Chondrocyte (in vitro differentiated cells): ENCODE data around the gene RGS18. TPM values are rescaled to one million over a fixed set of nuclear protein-coding genes. Genes with fewer than 3 reads are reported as not detected.
"Not testable (repeated sequence)": the region's sequence is repeated elsewhere in the genome, so short reads cannot be mapped to it uniquely, and the experiment has no call there.

Source experiments
- DNase-seq: peaks from one replicate; pipeline ENCODE4 v3.0.0; 2021; ENCODE audit warnings: mixed read lengths, low spot score
- H3K27ac Mint-ChIP-seq: one replicate; pipeline ENCODE4 v1.8.0; 2021; ENCODE audit warnings: mild to moderate bottlenecking, moderate library complexity, mixed read lengths; ENCODE audit not compliant: unreplicated experiment
- H3K27me3 Mint-ChIP-seq: 2 replicates; pipeline ENCODE4 v1.8.0; 2021; ENCODE audit warnings: low read depth, mixed read lengths
- H3K36me3 Mint-ChIP-seq: 2 replicates; pipeline ENCODE4 v1.8.0; 2021; ENCODE audit warnings: low read depth, mixed read lengths
- H3K4me1 Mint-ChIP-seq: 2 replicates; pipeline ENCODE4 v1.8.0; 2021; ENCODE audit warnings: low read depth, mild to moderate bottlenecking, mixed read lengths
- H3K4me3 Mint-ChIP-seq: one replicate; pipeline ENCODE4 v1.8.0; 2021; ENCODE audit warnings: mild to moderate bottlenecking, moderate library complexity, mixed read lengths; ENCODE audit not compliant: unreplicated experiment
- H3K9me3 Mint-ChIP-seq: 2 replicates; pipeline ENCODE4 v1.8.0; 2021; ENCODE audit warnings: low read depth, mixed read lengths
- CTCF ChIP-seq: fragments of 200-600 bp; sonication (generic); IDR thresholded peaks from 2 replicates; pipeline ENCODE4 v1.5.0; 2021; ENCODE audit warnings: antibody characterized with exemption, mild to moderate bottlenecking, moderate library complexity
- total RNA-seq: library from RNA; stranded (reverse); gene quantifications from 3 replicates; pipeline ENCODE4 v1.2.1, GENCODE V29; 2021

The RGS18 gene
- total RNA-seq, 1 donor from 2014 or later = not detected

GRCh38 chr1:192122668-192123067 lies 35.6 kb upstream of the RGS18 start:
- H3K36me3 Mint-ChIP-seq = no peaks in the 10 kb centered on the region

GRCh38 chr1:192123212-192123611 lies 35.0 kb upstream of the RGS18 start:
- Mint-ChIP-seq H3K36me3 (no peaks in the 10 kb centered on the region), H3K4me1 (no peaks in the 10 kb centered on the region), H3K4me3 (no peak overlapping the region), H3K9me3 (peaks cover 6% of the 10 kb centered on the region), H3K27ac (no peak overlapping the region), H3K27me3 (peaks cover 2% of the 10 kb centered on the region)
- DNase-seq = no peak
- no peak for TF ChIP-seq CTCF

More at GRCh38 chr1:192122668-192123067, 35.6 kb upstream of the RGS18 start:
- Mint-ChIP-seq H3K27ac (no peak overlapping the region), H3K4me3 (no peak overlapping the region), H3K4me1 (no peaks in the 10 kb centered on the region), H3K9me3 (peaks cover 6% of the 10 kb centered on the region), H3K27me3 (peaks cover 2% of the 10 kb centered on the region)
- TF ChIP-seq CTCF = no peak
- DNase-seq = no peak

- no peak for DNase-seq
- Mint-ChIP-seq H3K4me3 (no peak overlapping the region), H3K9me3 (peaks cover 2% of the 10 kb centered on the region), H3K27ac (no peak overlapping the region), H3K27me3 (no peaks in the 10 kb centered on the region), H3K4me1 (no peaks in the 10 kb centered on the region), H3K36me3 (no peaks in the 10 kb centered on the region)
- no peak for TF ChIP-seq CTCF
Observed at GRCh38 chr1:192126030-192126619, 32.1 kb upstream of the RGS18 start.

GRCh38 chr1:192130175-192130574 lies 28.1 kb upstream of the RGS18 start:
- Mint-ChIP-seq H3K27me3 (no peaks in the 10 kb centered on the region), H3K27ac (no peak overlapping the region), H3K4me3 (no peak overlapping the region), H3K4me1 (peaks cover 15% of the 10 kb centered on the region), H3K36me3 (no peaks in the 10 kb centered on the region), H3K9me3 (peaks cover 5% of the 10 kb centered on the region)
- no peak for TF ChIP-seq CTCF
- DNase-seq = no peak

- H3K27me3 Mint-ChIP-seq, H3K9me3 Mint-ChIP-seq, DNase-seq, H3K4me3 Mint-ChIP-seq, H3K36me3 Mint-ChIP-seq, H3K27ac Mint-ChIP-seq: not testable (repeated sequence)
- peaks cover 15% of the 10 kb centered on the region for H3K4me1 Mint-ChIP-seq
Observed at GRCh38 chr1:192130865-192131264, 27.4 kb upstream of the RGS18 start.

- H3K27ac Mint-ChIP-seq = no peak overlapping the region
- no peak for TF ChIP-seq CTCF
- no peaks in the 10 kb centered on the region for H3K36me3 Mint-ChIP-seq
- DNase-seq = no peak
- H3K4me1 Mint-ChIP-seq = peaks cover 15% of the 10 kb centered on the region
- H3K4me3 Mint-ChIP-seq = no peak overlapping the region
- H3K27me3 Mint-ChIP-seq = no peaks in the 10 kb centered on the region
- peaks cover 5% of the 10 kb centered on the region for H3K9me3 Mint-ChIP-seq
Observed at GRCh38 chr1:192131914-192132313, 26.3 kb upstream of the RGS18 start.
